ENCODE data around the gene SHISA6.

SHISA6 gene

GRCh38 chr17:11363565-11364117 lies 122.6 kb downstream of the SHISA6 start:
- no peak for DNase-seq

GRCh38 chr17:11366272-11366850 lies 125.3 kb downstream of the SHISA6 start:
- no peak for DNase-seq

- no peak for DNase-seq
These were observed 128.6 kb downstream of the SHISA6 start for GRCh38 chr17:11369575-11369974.

GRCh38 chr17:11372692-11373091 lies 131.7 kb downstream of the SHISA6 start:
- DNase-seq, result no peak

GRCh38 chr17:11378506-11378905 lies 137.5 kb downstream of the SHISA6 start:
- DNase-seq, result no peak

- DNase-seq, result no peak
These were observed 139.7 kb downstream of the SHISA6 start for GRCh38 chr17:11380761-11381160.

- DNase-seq, result no peak
These were observed 142.1 kb downstream of the SHISA6 start for GRCh38 chr17:11383157-11383556.

- no peak for DNase-seq
These were observed 143.1 kb downstream of the SHISA6 start for GRCh38 chr17:11384131-11384530.

GRCh38 chr17:11387610-11388009 lies 146.6 kb downstream of the SHISA6 start:
- DNase-seq, result no peak

- no peak for DNase-seq
These were observed 147.0 kb downstream of the SHISA6 start for GRCh38 chr17:11388054-11388453.

- DNase-seq, result no peak
These were observed 148.6 kb downstream of the SHISA6 start for GRCh38 chr17:11389583-11389982.

- DNase-seq, result no peak
These were observed 150.1 kb downstream of the SHISA6 start for GRCh38 chr17:11391134-11391533.

GRCh38 chr17:11404431-11405276 lies 163.6 kb downstream of the SHISA6 start:
- no peak for DNase-seq

- DNase-seq, result no peak
These were observed 165.7 kb downstream of the SHISA6 start for GRCh38 chr17:11406716-11407115.

GRCh38 chr17:11412654-11413053 lies 171.6 kb downstream of the SHISA6 start:
- no peak for DNase-seq

GRCh38 chr17:11418342-11418741 lies 177.3 kb downstream of the SHISA6 start:
- no peak for DNase-seq

- no peak for DNase-seq
These were observed 189.7 kb downstream of the SHISA6 start for GRCh38 chr17:11430751-11431150.

GRCh38 chr17:11438673-11439072 lies 197.7 kb downstream of the SHISA6 start:
- no peak for DNase-seq

- no peak for DNase-seq
These were observed 200.0 kb downstream of the SHISA6 start for GRCh38 chr17:11441004-11441403.

- no peak for DNase-seq
These were observed 205.3 kb downstream of the SHISA6 start for GRCh38 chr17:11446316-11446715.

- DNase-seq, result no peak
These were observed 213.1 kb downstream of the SHISA6 start for GRCh38 chr17:11454096-11454495.

GRCh38 chr17:11458279-11458678 lies 217.3 kb downstream of the SHISA6 start:
- no peak for DNase-seq

- DNase-seq, result no peak
These were observed 218.9 kb downstream of the SHISA6 start for GRCh38 chr17:11459861-11460331.

GRCh38 chr17:11461993-11462548 lies 221.1 kb downstream of the SHISA6 start:
- DNase-seq, result no peak

Measured in NCI-H1930 (cell line).